OCI-LY1 (cell line): ENCODE results near the gene NUDT13.

ENCODE experiments used
- H2AFZ ChIP-seq: fragments of 200-600 bp; sonication (generic), shearing (Covaris generic); 2 replicates; pipeline ENCODE4 v1.6.0; 2014; ENCODE audit warnings: antibody characterized with exemption, mild to moderate bottlenecking, low read length
- H3F3A ChIP-seq: fragments of 200-600 bp; sonication (generic), shearing (Covaris generic); 2 replicates; pipeline ENCODE4 v1.6.0; 2014; ENCODE audit warnings: mild to moderate bottlenecking, antibody characterized with exemption, low read length, moderate library complexity; ENCODE audit not compliant: insufficient read depth
- H3K27ac ChIP-seq: fragments of 200-600 bp; sonication (generic); 2 replicates; pipeline ENCODE4 v1.5.1; 2014; ENCODE audit warnings: low read length, mixed run types, mild to moderate bottlenecking, low read depth; ENCODE audit not compliant: poor library complexity, severe bottlenecking
- H3K27me3 ChIP-seq: fragments of 200-600 bp; sonication (generic); 2 replicates; pipeline ENCODE4 v1.6.0; 2014; ENCODE audit warnings: antibody characterized with exemption, mild to moderate bottlenecking, low read length, moderate library complexity; ENCODE audit not compliant: insufficient read depth
- H3K36me3 ChIP-seq: fragments of 200-600 bp; sonication (generic); 2 replicates; pipeline ENCODE4 v1.6.1; 2014; ENCODE audit warnings: mild to moderate bottlenecking, antibody characterized with exemption, low read length, moderate library complexity, mixed read lengths; ENCODE audit not compliant: insufficient read depth
- H3K4me1 ChIP-seq: fragments of 200-600 bp; sonication (generic); 2 replicates; pipeline ENCODE4 v1.5.1; 2014; ENCODE audit warnings: mild to moderate bottlenecking, low read length, moderate library complexity; ENCODE audit not compliant: insufficient read depth, severe bottlenecking
- H3K4me2 ChIP-seq: fragments of 200-600 bp; sonication (generic), shearing (Covaris generic); 2 replicates; pipeline ENCODE4 v1.6.1; 2014; ENCODE audit warnings: low read length
- H3K4me3 ChIP-seq: fragments of 200-600 bp; sonication (generic); 2 replicates; pipeline ENCODE4 v1.5.1; 2014; ENCODE audit warnings: low read length, low read depth, mild to moderate bottlenecking, mixed read lengths; ENCODE audit not compliant: poor library complexity, severe bottlenecking
- H3K79me2 ChIP-seq: fragments of 200-600 bp; shearing (Covaris generic); 2 replicates; pipeline ENCODE4 v1.6.1; 2016; ENCODE audit warnings: mixed run types, low read length, mixed read lengths; ENCODE audit not compliant: insufficient read depth
- H3K9ac ChIP-seq: fragments of 200-600 bp; sonication (generic), shearing (Covaris generic); 2 replicates; pipeline ENCODE4 v1.6.1; 2014; ENCODE audit warnings: mild to moderate bottlenecking, low read length, mixed read lengths
- H3K9me2 ChIP-seq: fragments of 200-600 bp; sonication (generic), shearing (Covaris generic); 2 replicates; pipeline ENCODE4 v1.6.1; 2014; ENCODE audit warnings: low read depth, mild to moderate bottlenecking, low read length, mixed read lengths
- H3K9me3 ChIP-seq: fragments of 200-600 bp; shearing (Covaris generic); 2 replicates; pipeline ENCODE4 v1.6.1; 2014; ENCODE audit warnings: low read length, mixed read lengths
- H4K20me1 ChIP-seq: fragments of 200-600 bp; sonication (generic), shearing (Covaris generic); 2 replicates; pipeline ENCODE4 v1.6.0; 2016; ENCODE audit warnings: mild to moderate bottlenecking, low read length; ENCODE audit not compliant: insufficient read depth
- CTCF ChIP-seq: fragments of 200-600 bp; sonication (generic), shearing (Covaris generic); IDR thresholded peaks from 2 replicates; pipeline ENCODE4 v1.5.1; 2017; ENCODE audit warnings: mild to moderate bottlenecking, antibody characterized with exemption, low read length, moderate library complexity, mixed read lengths
- EZH2 ChIP-seq: fragments of 200-600 bp; sonication (generic), shearing (Covaris generic); IDR thresholded peaks from 2 replicates; pipeline ENCODE4 v1.8.0; 2017; ENCODE audit warnings: borderline replicate concordance, mixed run types, mild to moderate bottlenecking, antibody characterized with exemption, low read length, moderate library complexity, mixed read lengths

NUDT13 gene

GRCh38 chr10:73084209-73084608, 26.0 kb upstream of the NUDT13 start:
- TF ChIP-seq CTCF: no peak
- H3F3A ChIP-seq: no peaks in the 10 kb centered on the region
- H3K9me3 ChIP-seq: no peaks in the 10 kb centered on the region
- H4K20me1 ChIP-seq: no peaks in the 10 kb centered on the region
- H3K9me2 ChIP-seq: no peaks in the 10 kb centered on the region
- H3K27me3 ChIP-seq: no peaks in the 10 kb centered on the region
- H2AFZ ChIP-seq: no peak overlapping the region
- H3K4me3 ChIP-seq: no peak overlapping the region
- H3K27ac ChIP-seq: no peak overlapping the region
- H3K79me2 ChIP-seq: peaks cover 86% of the 10 kb centered on the region
- no peaks in the 10 kb centered on the region for H3K4me1 ChIP-seq
- no peaks in the 10 kb centered on the region for H3K36me3 ChIP-seq
- H3K4me2 ChIP-seq: no peak overlapping the region
- H3K9ac ChIP-seq: no peak overlapping the region

- no peaks in the 10 kb centered on the region for H3K9me3 ChIP-seq
- H3K9me2 ChIP-seq: no peaks in the 10 kb centered on the region
- TF ChIP-seq EZH2 (no peak), CTCF (no peak)
- H3K79me2 ChIP-seq: peaks cover 88% of the 10 kb centered on the region
- H3F3A ChIP-seq: no peaks in the 10 kb centered on the region
- no peak overlapping the region for H3K9ac ChIP-seq
- H4K20me1 ChIP-seq: peaks cover 4% of the 10 kb centered on the region; the same call in 1 of the 2 replicates
- no peak overlapping the region for H2AFZ ChIP-seq
- H3K27me3 ChIP-seq: no peaks in the 10 kb centered on the region
- no peak overlapping the region for H3K4me3 ChIP-seq
- no peak overlapping the region for H3K27ac ChIP-seq
- H3K4me2 ChIP-seq: no peak overlapping the region
- H3K36me3 ChIP-seq: no peaks in the 10 kb centered on the region; the same call in 1 of the 2 replicates
- peaks cover 5% of the 10 kb centered on the region for H3K4me1 ChIP-seq
These were observed 23.4 kb upstream of the NUDT13 start for GRCh38 chr10:73086816-73087215.

GRCh38 chr10:73088304-73088703, 22.0 kb upstream of the NUDT13 start:
- Histone ChIP-seq H3K27ac (no peak overlapping the region), H3K9ac (no peak overlapping the region), H3K27me3 (no peaks in the 10 kb centered on the region), H3K9me2 (no peaks in the 10 kb centered on the region), H3K9me3 (no peaks in the 10 kb centered on the region), H3K79me2 (peaks cover 84% of the 10 kb centered on the region), H3K4me2 (no peak overlapping the region), H3F3A (no peaks in the 10 kb centered on the region), H3K36me3 (no peaks in the 10 kb centered on the region; the same call in 1 of the 2 replicates), H3K4me1 (peaks cover 6% of the 10 kb centered on the region), H2AFZ (no peak overlapping the region), H3K4me3 (no peak overlapping the region), H4K20me1 (peaks cover 5% of the 10 kb centered on the region; the same call in 1 of the 2 replicates)
- no peak for TF ChIP-seq EZH2
- TF ChIP-seq CTCF: no peak
